CD1c-positive myeloid dendritic cell (primary cell): ENCODE data around the gene PHACTR1.
"Not testable (repeated sequence)": the region's sequence is repeated elsewhere in the genome, so short reads cannot be mapped to it uniquely, and the experiment has no call there.

ENCODE experiments used
- DNase-seq: peaks from one replicate; pipeline ENCODE4 v3.0.0-alpha.2; 2016; ENCODE audit errors: extremely low spot score

The PHACTR1 gene

GRCh38 chr6:13157293-13157692 is 440.7 kb downstream of the PHACTR1 start:
- no peak for DNase-seq

GRCh38 chr6:13159300-13159699 is 442.7 kb downstream of the PHACTR1 start:
- DNase-seq: peak; percentile 68

DNA sequence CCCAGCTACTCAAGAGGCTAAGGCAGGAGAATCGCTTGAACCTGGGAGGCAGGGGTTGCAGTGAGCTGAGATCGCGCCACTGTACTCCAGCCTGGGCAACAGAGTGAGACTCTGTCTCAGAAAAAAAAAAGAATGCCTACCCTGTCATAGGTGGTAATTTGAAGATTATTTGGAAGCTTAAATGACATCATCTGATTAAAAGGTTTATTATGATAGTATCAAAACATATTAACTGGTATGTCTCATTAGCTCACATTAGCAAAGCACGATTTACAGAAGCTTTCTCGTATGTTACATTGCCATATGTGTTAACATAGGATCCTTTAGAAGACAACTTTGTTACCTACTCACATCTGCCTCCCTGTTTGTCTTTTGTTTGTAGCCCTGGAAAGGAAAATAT is 443.3 kb downstream of the PHACTR1 start:
- DNase-seq: not testable (repeated sequence)

- DNase-seq: peak; percentile 17
These were observed 446.8 kb downstream of the PHACTR1 start for GRCh38 chr6:13163161-13163944.

- no peak for DNase-seq
These were observed 447.7 kb downstream of the PHACTR1 start for GRCh38 chr6:13164291-13164690.

DNA sequence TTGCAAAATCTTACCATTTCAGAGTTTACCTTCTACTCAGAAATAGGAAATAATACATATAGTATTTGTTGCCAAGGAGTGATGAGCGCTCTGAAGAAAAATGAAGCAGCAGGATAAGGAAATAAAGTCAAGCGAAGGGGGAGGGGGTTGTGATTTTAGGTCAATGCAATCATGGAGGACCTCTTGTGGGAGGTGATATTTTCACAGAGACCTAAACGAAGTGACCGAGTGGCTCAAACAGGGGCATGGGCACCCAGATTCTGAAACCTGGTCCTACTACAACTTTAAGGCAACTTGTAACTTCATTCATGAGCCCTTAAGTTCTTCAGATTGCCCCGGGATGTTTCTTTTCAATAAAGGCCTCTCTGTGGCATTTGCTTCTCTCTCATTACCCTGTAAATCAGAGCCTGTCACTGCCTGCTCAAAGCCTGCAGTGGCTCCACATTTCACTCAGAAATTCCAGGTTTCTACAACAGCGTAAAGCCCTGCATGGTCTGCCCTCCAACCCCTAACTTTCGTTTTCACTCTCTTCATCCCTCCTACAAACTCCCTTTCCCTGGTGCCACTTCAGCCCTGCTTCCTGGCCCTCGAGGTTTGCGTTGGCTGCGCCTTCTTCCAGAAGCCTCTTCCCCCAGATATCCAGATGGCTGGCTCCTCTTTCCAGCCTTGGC is 449.1 kb downstream of the PHACTR1 start:
- no peak for DNase-seq

- no peak for DNase-seq
These were observed 449.7 kb downstream of the PHACTR1 start for GRCh38 chr6:13166269-13166668.

DNA sequence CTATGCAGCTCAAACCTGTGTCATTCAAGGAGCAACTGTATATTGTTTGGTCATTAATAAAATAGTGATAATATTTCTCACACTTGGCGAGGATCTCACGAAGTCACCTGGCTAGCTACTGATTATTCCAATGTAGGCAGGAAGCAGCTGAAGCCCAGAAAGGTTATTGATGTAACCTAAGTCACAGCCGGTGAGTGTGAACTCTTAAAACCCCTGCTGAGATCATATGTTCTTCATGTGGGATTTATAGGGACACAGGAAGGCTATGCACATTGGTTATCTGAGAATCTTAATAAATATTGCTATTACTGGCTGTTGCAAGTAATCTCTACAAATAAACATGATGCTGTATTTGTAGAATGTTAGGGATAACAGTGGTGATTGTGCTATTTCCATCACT is 450.3 kb downstream of the PHACTR1 start:
- DNase-seq: no peak

DNA sequence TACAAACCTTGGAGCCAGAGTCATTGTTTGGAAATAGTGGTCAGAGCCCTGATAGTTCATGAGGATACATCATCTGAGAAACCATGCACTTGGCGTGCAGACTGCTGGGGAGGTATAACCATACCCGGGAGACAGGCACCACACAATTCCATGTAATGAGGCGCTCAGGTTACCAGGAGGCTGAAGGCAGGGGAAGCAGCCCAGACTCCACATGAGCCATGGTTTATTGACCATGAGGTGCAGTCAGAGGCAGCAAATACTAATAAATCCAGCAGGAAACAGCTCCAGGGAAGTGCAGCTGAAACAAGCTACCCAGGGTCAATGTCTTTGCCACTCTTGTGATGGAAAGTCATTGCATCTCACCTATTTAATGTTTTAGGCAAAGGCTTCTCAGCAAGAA is 455.7 kb downstream of the PHACTR1 start:
- no peak for DNase-seq

GRCh38 chr6:13175087-13175486 is 458.5 kb downstream of the PHACTR1 start:
- DNase-seq: no peak

- no peak for DNase-seq
These were observed 459.2 kb downstream of the PHACTR1 start for GRCh38 chr6:13175759-13176158.

DNA sequence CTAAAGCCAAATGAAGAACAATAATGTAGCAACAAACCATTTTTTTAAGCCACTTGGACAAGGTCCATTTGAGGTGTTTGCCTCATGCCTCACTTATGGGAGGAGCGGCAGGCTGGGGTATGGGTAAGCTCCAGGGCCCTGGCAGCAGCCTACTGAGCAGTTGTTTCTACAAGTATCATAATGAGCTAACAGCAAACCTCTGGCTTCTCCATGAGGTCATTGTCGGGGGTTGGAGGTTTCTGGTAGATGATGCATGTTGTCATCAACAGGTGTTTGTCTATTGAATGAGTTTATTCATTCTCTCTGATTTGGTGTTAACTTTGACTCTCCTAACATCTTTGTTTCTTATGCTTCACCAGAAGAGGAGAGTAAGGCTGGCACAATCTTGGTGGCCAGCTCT is 461.1 kb downstream of the PHACTR1 start:
- DNase-seq: no peak

- DNase-seq: no peak
These were observed 461.5 kb downstream of the PHACTR1 start for GRCh38 chr6:13178107-13178506.

DNA sequence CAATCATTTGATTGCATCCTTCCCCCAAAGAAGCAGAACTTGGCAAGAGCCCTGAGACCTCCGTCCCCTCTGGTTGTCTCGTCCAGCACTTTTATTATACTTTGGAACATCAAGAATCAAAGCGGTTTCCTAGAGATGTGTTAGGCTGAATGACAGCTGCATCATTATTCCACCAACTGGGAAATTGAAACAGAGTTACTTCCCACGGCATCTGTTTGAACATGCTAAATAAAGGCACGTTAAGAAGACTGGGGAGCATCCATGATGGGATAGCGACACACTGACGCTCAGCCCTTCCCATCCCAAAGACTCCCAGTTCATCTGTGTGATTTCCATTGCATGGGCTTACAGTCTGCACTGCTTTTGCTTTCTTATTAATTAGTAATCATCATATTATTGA is 464.0 kb downstream of the PHACTR1 start:
- DNase-seq: no peak

DNA sequence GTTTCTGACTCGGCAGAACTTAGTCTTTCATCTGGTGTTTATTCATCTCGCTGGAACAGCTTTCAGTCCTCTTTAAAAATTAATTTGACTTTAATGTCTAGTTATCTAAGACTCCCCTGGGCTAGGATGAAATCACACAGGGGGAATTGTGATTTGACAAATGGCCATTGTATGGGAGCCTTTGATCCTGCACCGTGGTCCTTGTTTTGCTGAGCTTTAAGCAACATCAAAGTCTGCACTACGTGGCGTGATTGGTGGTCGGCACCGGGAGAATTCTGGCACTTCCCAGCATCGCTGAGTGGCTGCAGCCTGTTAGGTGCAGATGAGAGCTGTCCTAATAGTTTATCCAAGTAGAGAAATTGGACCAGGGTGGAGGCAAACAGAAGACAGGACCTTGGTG is 464.8 kb downstream of the PHACTR1 start:
- DNase-seq: no peak

- no peak for DNase-seq
These were observed 467.0 kb downstream of the PHACTR1 start for GRCh38 chr6:13183415-13184088.

- DNase-seq: no peak
These were observed 467.5 kb downstream of the PHACTR1 start for GRCh38 chr6:13184089-13184468.

DNA sequence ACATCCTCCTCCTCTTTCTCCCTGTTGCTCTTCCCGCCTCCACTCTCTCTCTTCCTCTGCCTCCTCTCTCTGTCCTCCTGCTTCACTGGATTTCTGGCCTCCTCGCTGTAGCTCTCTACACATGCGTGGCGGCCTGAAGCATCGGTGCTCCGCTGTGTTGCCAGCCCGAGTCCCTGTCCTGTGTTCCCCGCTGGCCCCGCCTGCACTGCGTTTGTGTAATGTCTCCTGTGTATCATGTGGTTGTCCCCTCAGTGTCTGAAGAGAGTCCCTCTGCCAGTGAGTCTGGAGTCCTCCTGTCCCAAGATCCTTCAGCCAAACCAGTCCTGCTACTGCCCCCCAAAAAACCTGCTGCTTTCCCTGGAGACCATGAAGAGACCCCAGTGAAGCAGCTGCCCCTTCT is 468.0 kb downstream of the PHACTR1 start:
- DNase-seq: no peak

- DNase-seq: no peak
These were observed 470.3 kb downstream of the PHACTR1 start for GRCh38 chr6:13186861-13187260.

DNA sequence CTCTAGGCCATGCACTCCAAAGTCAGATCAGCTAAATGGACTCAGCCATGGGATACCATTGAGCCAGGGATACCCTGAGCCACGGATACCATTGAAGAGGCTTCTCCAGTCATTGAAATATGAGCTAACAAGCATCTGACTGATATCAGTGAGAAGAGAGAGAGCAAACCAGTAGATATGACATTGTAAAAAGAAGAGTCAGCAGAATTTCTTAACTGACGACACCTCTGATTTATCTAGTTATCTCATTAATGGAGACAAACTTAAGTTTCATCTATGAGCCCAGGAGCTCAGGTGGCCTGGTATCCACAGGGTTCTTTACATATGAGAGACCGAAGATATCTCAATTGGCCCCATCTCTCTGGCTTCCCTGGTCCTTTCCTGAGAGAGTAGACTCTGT is 471.1 kb downstream of the PHACTR1 start:
- DNase-seq: no peak

- DNase-seq: no peak
These were observed 471.7 kb downstream of the PHACTR1 start for GRCh38 chr6:13188306-13188705.

DNA sequence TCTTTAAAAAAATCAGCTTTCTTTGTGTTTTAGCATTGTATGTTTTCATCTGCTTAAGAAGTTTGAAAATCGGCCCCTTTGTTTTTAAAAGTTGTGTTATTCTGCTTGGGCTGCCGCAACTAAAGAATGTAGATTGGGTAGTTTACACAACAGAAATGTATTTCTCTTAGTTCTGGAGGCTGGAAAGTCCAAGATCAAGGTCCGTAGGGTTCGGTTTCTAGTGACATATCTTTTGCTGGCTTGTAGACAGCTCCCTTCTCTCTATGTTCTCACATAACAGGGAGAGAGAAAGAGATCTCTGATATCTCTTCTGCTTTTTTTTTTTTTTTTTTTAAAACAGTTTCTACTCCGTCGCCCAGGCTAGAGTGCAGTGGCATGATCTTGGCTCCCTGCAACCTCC is 473.1 kb downstream of the PHACTR1 start:
- DNase-seq: no peak

GRCh38 chr6:13190376-13190775 is 473.8 kb downstream of the PHACTR1 start:
- DNase-seq: no peak
